Endothelial cell of umbilical vein (primary cell): Measurements from ENCODE around the gene KDSR. TPM values are rescaled to one million over a fixed set of nuclear protein-coding genes. Genes with fewer than 3 reads are reported as not detected.

Experiments used
- BruUV-seq: library from RNA; stranded (reverse); fragments of 400-500 nt; replicated peaks from 2 replicates; lab custom pipeline; 2021; lab: Mats Ljungman, UMichigan
- CTCF ChIA-PET: fragments of 300-600, 350-600 bp; sonication (Branson Sonifier 250); formaldehyde crosslinking; loops from one replicate; lab custom pipeline; 2021; ENCODE audit warnings: antibody characterized with exemption, inconsistent platforms; lab: Charles Lee
- POLR2A ChIA-PET: fragments of 300-600, 350-600 bp; sonication (Branson Sonifier 250); formaldehyde crosslinking; loops from one replicate; lab custom pipeline; 2021; ENCODE audit warnings: antibody characterized with exemption, inconsistent platforms; lab: Charles Lee
- DNase-seq: peaks from one replicate; pipeline ENCODE4 v3.0.0-alpha.2; 2011; ENCODE audit warnings: low read depth, low spot score
- FAIRE-seq: peaks from 2 replicates; lab custom pipeline; 2011; peaks lifted over from hg19 to GRCh38; lab: Jason Lieb, UNC
- H2AFZ ChIP-seq: 2 replicates; pipeline ENCODE4 v1.6.0; 2012; ENCODE audit warnings: low read depth, low read length, control low read depth, inconsistent platforms
- H3K27ac ChIP-seq: 2 replicates; pipeline ENCODE4 v1.5.1; 2011; ENCODE audit warnings: low read depth, mild to moderate bottlenecking, control low read depth, low read length, moderate library complexity; ENCODE audit not compliant: insufficient read depth
- H3K27me3 ChIP-seq, 2 experiments: 2 replicates each; pipeline versions ENCODE4 v1.6.0 to v1.6.1; 2011; ENCODE audit warnings: low read length in 2 of 2, mixed read lengths in 1 of 2; ENCODE audit not compliant: control insufficient read depth in 2 of 2, insufficient read depth in 2 of 2
- H3K36me3 ChIP-seq, 2 experiments: 2 replicates in 1 of 2; 3 replicates in 1 of 2; pipeline ENCODE4 v1.5.1; 2011; ENCODE audit warnings: low read length in 2 of 2, mild to moderate bottlenecking in 1 of 2, moderate library complexity in 1 of 2; ENCODE audit not compliant: control insufficient read depth in 2 of 2, insufficient read depth in 2 of 2; ENCODE audit errors: extremely low read depth in 1 of 2
- H3K4me1 ChIP-seq: 3 replicates; pipeline ENCODE4 v1.5.1; 2011; ENCODE audit warnings: mild to moderate bottlenecking, low read length; ENCODE audit not compliant: control insufficient read depth, insufficient read depth; ENCODE audit errors: extremely low read depth
- H3K4me2 ChIP-seq: 2 replicates; pipeline ENCODE4 v1.6.1; 2011; ENCODE audit warnings: low read length, control low read depth, mixed read lengths; ENCODE audit not compliant: insufficient read depth
- H3K4me3 ChIP-seq, 3 experiments: fragments of 200-600 bp in 1 of 3; sonication (generic), shearing (Covaris generic) in 1 of 3; replicated peaks in 1 of 3; 2 replicates each; pipeline ENCODE4 v1.5.1; 2011 to 2016; ENCODE audit warnings: control low read depth in 3 of 3, low read length in 3 of 3, mild to moderate bottlenecking in 2 of 3, inconsistent platforms in 1 of 3, low read depth in 1 of 3, moderate library complexity in 1 of 3; ENCODE audit not compliant: insufficient read depth in 1 of 3
- H3K79me2 ChIP-seq: 2 replicates; pipeline ENCODE4 v1.6.0; 2012; ENCODE audit warnings: low read length, inconsistent platforms; ENCODE audit not compliant: control insufficient read depth, insufficient read depth
- H3K9ac ChIP-seq: replicated peaks from 2 replicates; pipeline ENCODE3; 2011; ENCODE audit warnings: low read length, control low read depth; ENCODE audit not compliant: insufficient read depth; ENCODE audit errors: extremely low read depth
- H3K9me1 ChIP-seq: replicated peaks from 3 replicates; pipeline ENCODE4 v1.6.0; 2011; ENCODE audit warnings: mild to moderate bottlenecking, low read length; ENCODE audit not compliant: control insufficient read depth, insufficient read depth; ENCODE audit errors: extremely low read depth
- H3K9me3 ChIP-seq: replicated peaks from 2 replicates; pipeline ENCODE4 v1.5.1; 2012; ENCODE audit warnings: low read length, inconsistent platforms; ENCODE audit not compliant: control insufficient read depth, insufficient read depth
- H4K20me1 ChIP-seq: replicated peaks from 2 replicates; pipeline ENCODE3; 2011; ENCODE audit warnings: mild to moderate bottlenecking, low read length; ENCODE audit not compliant: control insufficient read depth, insufficient read depth; ENCODE audit errors: extremely low read depth
- EZH2 ChIP-seq: IDR thresholded peaks from 2 replicates; pipeline ENCODE4 v1.6.1; 2012; ENCODE audit warnings: borderline replicate concordance, low read depth, mild to moderate bottlenecking, moderate library complexity, low read length, inconsistent platforms; ENCODE audit not compliant: severe bottlenecking
- FOS ChIP-seq: IDR thresholded peaks from 2 replicates; pipeline ENCODE4 v1.6.1; 2011; ENCODE audit warnings: mild to moderate bottlenecking, low read length, moderate library complexity, borderline replicate concordance; ENCODE audit not compliant: insufficient read depth
- GATA2 ChIP-seq: IDR thresholded peaks from 2 replicates; pipeline ENCODE4 v1.7.0; 2011; ENCODE audit warnings: low read depth, mild to moderate bottlenecking, moderate library complexity, mixed read lengths, low read length; ENCODE audit not compliant: insufficient read length, insufficient read depth
- JUN ChIP-seq: IDR thresholded peaks from 2 replicates; pipeline ENCODE4 v1.6.1; 2011; ENCODE audit warnings: borderline replicate concordance, low read depth; ENCODE audit not compliant: insufficient read length, insufficient read depth
- MYC ChIP-seq: IDR thresholded peaks from one replicate; pipeline ENCODE4 v1.6.1; 2011; ENCODE audit warnings: mild to moderate bottlenecking, low read depth, low read length
- POLR2A ChIP-seq: IDR thresholded peaks from 2 replicates; pipeline ENCODE4 v1.6.1; 2012; ENCODE audit warnings: low read depth, mild to moderate bottlenecking, control low read depth, low read length
- POLR2AphosphoS5 ChIP-seq: IDR thresholded peaks from 2 replicates; pipeline ENCODE4 v1.6.1; 2012; ENCODE audit warnings: low read depth, mild to moderate bottlenecking, control low read depth, low read length, moderate library complexity; ENCODE audit not compliant: insufficient read depth
- dilution Hi-C: fragments of 300-500 bp; cut with MboI; formaldehyde crosslinking; loops from one replicate; pipeline ENCODE4 v1.15.0; 2019; ENCODE audit warnings: low sequenced_read_pairs; ENCODE audit not compliant: extremely low pct_ligation_motif_present
- intact Hi-C: fragments of 100-400 bp; cut with micrococcal nuclease; formaldehyde crosslinking; loops from one replicate; pipeline ENCODE4 v1.10.0; 2022
- polyA plus RNA-seq, 4 experiments: library from polyadenylated mRNA; depleted of rRNA in 3 of 4; stranded (reverse) in 3 of 4; unstranded in 1 of 4; fragments of >200 nt; gene quantifications; 2 replicates each; pipeline versions ENCODE4 v1.2.1 to v1.2.3, GENCODE V29; 2011 to 2012; ENCODE audit warnings: missing spikeins in 1 of 4
- total RNA-seq: library from RNA; stranded (reverse); gene quantifications from 2 replicates; pipeline ENCODE4 v1.2.3, GENCODE V29; 2021
- TF ChIP-seq, protein P1 (sequence below): IDR thresholded peaks from 2 replicates; pipeline ENCODE4 v1.6.1; 2011; ENCODE audit not compliant: insufficient read depth, insufficient read length
- TF ChIP-seq, protein P2 (sequence below), 2 donors: IDR thresholded peaks; 1 replicate in 1 of 2; 2 replicates in 1 of 2; pipeline ENCODE4 v1.5.1; 2011; ENCODE audit warnings: low read length in 2 of 2, mild to moderate bottlenecking in 2 of 2, moderate library complexity in 2 of 2, control low read depth in 1 of 2, inconsistent platforms in 1 of 2, low read depth in 1 of 2; ENCODE audit not compliant: insufficient read depth in 1 of 2; ENCODE audit errors: extremely low read depth in 1 of 2

Gene KDSR
- total and polyA plus RNA-seq, 2 donors (not counting 3 experiments of a cell fraction or from before 2014, with no cell fraction given) = 17.1 to 43.1 TPM

DNA sequence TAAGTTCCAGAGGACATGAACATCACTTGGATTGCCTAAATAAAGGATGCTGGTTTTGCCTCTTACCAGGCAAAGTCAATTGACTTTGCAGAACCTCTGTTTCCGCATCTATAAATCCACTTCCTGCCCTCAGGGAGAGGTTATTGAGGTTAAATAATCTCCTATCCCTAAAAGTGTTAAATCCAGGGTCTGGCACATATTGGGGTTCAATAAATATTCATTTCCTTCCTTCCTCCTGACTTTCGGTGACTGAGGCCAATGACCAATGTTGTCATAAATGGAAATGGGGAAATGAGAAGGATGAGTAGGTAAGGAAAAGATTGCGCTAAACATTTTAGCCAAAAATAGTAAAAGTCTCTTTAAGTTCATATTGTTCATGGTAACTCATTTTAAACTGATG is 63.5 kb downstream of the KDSR start:
- ChIA-PET CTCF (no interaction called here), POLR2A (no interaction called here)
- Histone ChIP-seq H3K36me3 (no peaks in the 10 kb centered on the region), H3K27ac (no peak overlapping the region), H3K4me3 (no peak overlapping the region), H3K9ac (no peak overlapping the region), H3K4me2 (no peak overlapping the region), H2AFZ (no peak overlapping the region), H4K20me1 (no peaks in the 10 kb centered on the region), H3K79me2 (no peaks in the 10 kb centered on the region), H3K9me3 (no peaks in the 10 kb centered on the region), H3K27me3 (no peaks in the 10 kb centered on the region), H3K9me1 (no peaks in the 10 kb centered on the region), H3K4me1 (no peaks in the 10 kb centered on the region)
- BruUV-seq = no TSS peak
- DNase-seq (no peak), FAIRE-seq (no peak)
- intact Hi-C loops (loop anchor here (1.0 kb wide), 1 partner anchor 16 kb away; the partner anchor contains the start of gene BCL2), dilution Hi-C loops (no loop called here)
- TF ChIP-seq POLR2AphosphoS5 (no peak), POLR2A (no peak)
- TF ChIP-seq, protein P1, sequence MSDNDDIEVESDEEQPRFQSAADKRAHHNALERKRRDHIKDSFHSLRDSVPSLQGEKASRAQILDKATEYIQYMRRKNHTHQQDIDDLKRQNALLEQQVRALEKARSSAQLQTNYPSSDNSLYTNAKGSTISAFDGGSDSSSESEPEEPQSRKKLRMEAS = no peak
- TF ChIP-seq, protein P2, sequence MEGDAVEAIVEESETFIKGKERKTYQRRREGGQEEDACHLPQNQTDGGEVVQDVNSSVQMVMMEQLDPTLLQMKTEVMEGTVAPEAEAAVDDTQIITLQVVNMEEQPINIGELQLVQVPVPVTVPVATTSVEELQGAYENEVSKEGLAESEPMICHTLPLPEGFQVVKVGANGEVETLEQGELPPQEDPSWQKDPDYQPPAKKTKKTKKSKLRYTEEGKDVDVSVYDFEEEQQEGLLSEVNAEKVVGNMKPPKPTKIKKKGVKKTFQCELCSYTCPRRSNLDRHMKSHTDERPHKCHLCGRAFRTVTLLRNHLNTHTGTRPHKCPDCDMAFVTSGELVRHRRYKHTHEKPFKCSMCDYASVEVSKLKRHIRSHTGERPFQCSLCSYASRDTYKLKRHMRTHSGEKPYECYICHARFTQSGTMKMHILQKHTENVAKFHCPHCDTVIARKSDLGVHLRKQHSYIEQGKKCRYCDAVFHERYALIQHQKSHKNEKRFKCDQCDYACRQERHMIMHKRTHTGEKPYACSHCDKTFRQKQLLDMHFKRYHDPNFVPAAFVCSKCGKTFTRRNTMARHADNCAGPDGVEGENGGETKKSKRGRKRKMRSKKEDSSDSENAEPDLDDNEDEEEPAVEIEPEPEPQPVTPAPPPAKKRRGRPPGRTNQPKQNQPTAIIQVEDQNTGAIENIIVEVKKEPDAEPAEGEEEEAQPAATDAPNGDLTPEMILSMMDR (IDR thresholded peaks at IDR 0.05; ENCODE audit: extremely low read depth in 1 of 2, insufficient read depth in 1 of 2, low read depth in 1 of 2, low read length in 2 of 2) = no peak

DNA sequence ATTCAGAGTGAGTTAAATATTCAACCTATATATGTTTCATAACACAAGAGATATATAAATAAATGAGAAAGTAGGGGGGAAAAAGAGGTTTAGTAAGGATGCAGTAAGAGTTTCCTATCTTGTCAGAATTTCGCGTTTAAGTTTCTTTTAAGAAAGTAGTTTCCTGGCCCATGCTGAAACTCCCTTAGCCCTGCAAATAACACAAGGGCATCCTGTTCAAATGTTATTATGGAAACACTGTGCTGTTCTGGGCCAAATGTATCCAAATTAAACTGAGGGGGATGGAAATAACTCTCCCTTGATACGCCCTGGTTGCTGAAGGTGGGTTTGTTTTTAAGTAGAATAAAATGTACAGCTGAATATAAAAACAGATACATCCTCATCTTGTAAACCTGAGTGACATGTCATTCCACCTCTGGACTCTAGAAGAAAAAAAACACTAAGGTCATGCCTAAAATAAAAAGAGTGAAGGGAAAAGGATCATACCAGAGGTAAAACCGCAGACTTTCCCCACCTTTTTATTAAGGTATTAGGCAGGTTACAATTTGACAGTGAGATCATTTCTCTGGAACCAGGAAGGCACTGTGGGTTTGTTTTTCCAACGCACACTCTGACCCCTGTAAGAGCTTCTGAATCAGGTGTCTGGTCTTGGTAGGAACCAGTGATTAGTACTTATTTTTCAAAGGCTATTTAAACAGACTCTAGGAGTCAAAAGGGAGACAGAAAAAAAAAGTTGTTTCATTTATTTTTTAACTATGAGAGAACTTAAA is 64.2 kb downstream of the KDSR start:
- H3K27ac ChIP-seq = no peak overlapping the region
- H3K9me1 ChIP-seq = no peaks in the 10 kb centered on the region
- TF ChIP-seq POLR2A (no peak), GATA2 (no peak), FOS (no peak), POLR2AphosphoS5 (no peak), JUN (no peak), EZH2 (no peak), MYC (no peak)
- TF ChIP-seq, protein P1 = no peak
- TF ChIP-seq, protein P2 (IDR thresholded peaks at IDR 0.05; ENCODE audit: extremely low read depth in 1 of 2, insufficient read depth in 1 of 2, low read depth in 1 of 2, low read length in 2 of 2) = no peak
- no peak overlapping the region for H2AFZ ChIP-seq
- H3K4me2 ChIP-seq = no peak overlapping the region
- H4K20me1 ChIP-seq = no peaks in the 10 kb centered on the region
- intact Hi-C loops = loop anchor here (1.0 kb wide), 1 partner anchor 16 kb away; the partner anchor contains the start of gene BCL2
- H3K9ac ChIP-seq = no peak overlapping the region
- BruUV-seq = no TSS peak
- H3K27me3 ChIP-seq = no peaks in the 10 kb centered on the region
- no peaks in the 10 kb centered on the region for H3K9me3 ChIP-seq
- DNase-seq = no peak
- dilution Hi-C loops = no loop called here
- H3K4me3 ChIP-seq = no peak overlapping the region
- no peaks in the 10 kb centered on the region for H3K79me2 ChIP-seq
- ChIA-PET CTCF (no interaction called here), POLR2A (no interaction called here)
- FAIRE-seq = peak; percentile 18
- H3K4me1 ChIP-seq = peaks cover 3% of the 10 kb centered on the region
- H3K36me3 ChIP-seq = no peaks in the 10 kb centered on the region
